GM21367 (cell line): Measurements from ENCODE around the gene TRABD2B.

Experiments used
- ATAC-seq: cut with Tn5 transposase; IDR thresholded peaks from one replicate; pipeline ENCODE4 v1.9.1; 2021; ENCODE audit not compliant: unreplicated experiment

TRABD2B gene

DNA sequence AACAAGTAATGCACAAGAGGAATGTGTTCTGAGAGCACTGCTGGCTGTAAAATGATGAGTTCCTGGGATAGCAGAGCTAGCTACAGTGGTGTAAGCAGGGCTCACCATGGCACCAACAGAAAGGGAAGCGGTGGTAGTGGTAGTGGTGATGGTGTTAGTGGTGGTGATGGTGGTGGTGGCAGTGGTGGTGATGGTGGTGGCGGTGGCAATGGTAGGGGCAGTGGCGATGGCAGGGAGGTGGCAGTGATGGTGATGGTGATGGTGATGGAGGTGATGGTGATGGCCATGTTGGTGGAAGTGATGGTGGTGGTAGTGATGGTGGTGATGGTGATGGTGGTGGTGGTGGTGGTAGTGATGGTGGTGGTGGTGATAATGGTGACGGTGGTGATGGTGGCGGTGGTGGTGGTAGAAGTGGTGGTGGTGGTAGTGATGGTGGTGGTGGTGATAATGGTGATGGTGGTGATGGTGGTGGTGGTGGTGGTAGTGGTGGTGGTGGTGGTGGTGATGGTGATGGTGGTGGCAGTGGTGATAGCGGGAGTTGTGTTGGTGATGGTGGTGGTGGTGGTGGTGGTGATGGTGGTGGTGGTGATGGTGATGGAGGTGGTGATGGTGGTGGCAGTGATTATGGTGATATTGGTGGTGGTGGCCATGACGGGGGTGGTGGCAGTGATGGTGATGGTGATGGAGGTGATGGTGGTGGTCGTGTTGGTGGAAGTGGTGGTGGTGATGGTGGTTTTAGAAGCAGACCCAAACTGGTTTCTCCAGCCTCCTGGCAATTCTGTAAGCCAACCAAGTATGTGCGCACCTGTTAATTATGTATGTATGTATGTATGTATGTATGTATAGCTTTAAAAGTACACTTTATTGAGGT lies 254.1 kb downstream of the TRABD2B start:
- ATAC-seq, result no peak

GRCh38 chr1:47738560-47739182 lies 258.5 kb downstream of the TRABD2B start:
- no peak for ATAC-seq

- no peak for ATAC-seq
Observed at GRCh38 chr1:47732489-47732888, 264.7 kb downstream of the TRABD2B start.

- ATAC-seq, result no peak
Observed at GRCh38 chr1:47731730-47732129, 265.5 kb downstream of the TRABD2B start.

DNA sequence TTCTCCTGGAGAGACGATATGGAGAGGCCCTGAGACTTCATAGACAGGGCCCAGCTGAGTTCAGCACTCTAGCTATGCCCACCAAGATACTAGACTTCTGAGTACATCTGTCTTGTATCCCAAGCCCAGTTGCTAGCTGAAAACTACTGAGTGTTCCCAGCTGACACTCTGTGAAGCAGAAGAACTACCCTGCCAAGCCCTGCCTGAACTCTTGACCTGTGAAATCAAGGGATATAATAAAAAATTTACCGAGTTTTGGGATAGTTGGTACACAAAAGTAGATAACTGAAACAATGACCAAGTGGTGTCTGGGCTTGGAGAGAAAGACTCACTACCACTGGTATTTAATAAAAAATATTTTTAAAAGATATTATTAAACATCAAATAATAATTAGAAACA lies 267.5 kb downstream of the TRABD2B start:
- no peak for ATAC-seq

DNA sequence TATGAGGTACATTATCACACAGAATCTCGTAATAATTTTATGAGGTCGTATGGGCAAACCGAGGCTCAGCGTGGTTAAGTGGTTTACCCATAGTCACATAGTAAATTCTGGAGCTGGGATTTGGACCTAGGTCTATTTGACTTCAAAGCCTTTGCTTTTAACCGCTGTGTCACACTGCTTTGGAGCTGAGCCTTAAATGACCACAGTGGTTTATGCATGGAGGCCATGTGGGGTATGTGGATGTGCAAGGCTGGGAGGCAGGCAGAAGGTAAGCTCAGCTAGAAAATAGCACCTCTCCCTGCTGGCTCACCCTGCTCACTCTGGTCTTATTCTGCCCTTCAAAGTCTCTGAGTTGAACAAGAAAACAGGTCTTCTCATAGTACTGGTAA lies 269.5 kb downstream of the TRABD2B start:
- no peak for ATAC-seq

DNA sequence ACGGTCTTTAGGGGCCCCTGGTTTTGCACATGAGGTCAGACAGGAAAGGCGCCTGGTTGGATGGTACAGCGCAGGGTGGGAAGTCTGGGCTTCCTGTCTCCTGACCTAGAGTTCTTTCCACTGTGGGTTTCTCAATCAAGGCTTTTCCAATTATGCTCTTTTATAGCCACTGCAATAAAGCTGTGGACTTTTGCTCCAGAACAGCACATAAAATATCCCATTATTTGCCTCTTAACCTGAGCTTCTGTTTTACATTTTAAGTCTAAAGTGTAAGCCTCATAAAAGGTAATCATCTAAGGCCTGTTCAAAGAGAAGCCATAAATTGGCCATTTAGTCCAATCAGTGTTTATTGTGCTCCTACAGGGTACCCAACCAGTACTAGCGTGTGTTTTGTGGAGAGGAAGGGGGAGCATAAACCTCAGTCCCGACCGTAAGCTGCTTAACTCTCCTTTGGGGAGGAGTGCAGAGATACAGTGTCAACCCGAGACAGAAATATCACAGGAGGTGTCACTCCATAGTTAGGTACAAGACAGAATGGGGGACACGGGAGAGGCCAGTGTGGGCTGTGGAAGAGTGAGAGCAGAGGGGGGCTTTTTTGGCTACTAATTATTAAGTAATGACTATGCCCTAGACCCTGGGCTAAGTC lies 270.0 kb downstream of the TRABD2B start:
- no peak for ATAC-seq

DNA sequence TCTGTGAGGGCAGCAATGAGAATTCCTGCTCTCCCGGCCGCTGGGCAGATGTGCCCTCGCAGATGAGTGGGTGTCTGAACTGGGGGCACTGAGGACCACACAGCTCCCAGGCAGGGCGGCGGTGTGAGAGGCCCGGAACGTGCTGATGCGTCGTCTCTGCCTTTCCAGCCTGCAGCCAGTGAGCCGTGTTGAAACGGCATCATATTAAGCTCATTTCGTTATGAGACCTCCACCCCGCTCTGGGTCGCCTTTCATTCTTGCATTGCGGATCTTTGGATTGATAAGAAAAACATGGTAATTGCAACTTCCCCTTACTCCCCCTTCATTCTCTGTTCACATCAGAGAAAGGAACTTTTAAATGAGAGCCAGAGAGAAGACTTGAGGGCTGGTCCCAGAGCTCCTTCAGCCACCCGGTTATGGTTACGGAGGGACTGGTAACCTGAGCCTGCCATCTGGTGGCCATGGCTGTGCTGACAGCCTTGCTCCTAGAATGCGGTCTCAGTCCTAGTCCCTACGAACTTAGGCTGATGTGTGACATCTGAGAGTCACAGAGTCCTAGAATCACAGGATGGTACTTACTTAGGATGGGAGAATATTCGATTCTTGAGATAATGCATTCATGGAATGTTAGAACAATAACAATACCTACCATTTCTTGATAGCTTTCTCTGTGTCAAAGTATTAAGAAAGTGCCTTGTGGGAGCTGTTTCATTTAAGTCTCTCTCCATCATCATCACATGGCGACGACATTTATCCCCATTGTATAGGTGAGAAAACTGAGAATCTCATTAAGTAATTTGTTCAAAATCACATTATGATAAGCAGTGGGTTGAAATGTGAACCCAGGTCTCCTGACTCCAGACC lies 271.0 kb downstream of the TRABD2B start:
- peak; percentile 83 for ATAC-seq

DNA sequence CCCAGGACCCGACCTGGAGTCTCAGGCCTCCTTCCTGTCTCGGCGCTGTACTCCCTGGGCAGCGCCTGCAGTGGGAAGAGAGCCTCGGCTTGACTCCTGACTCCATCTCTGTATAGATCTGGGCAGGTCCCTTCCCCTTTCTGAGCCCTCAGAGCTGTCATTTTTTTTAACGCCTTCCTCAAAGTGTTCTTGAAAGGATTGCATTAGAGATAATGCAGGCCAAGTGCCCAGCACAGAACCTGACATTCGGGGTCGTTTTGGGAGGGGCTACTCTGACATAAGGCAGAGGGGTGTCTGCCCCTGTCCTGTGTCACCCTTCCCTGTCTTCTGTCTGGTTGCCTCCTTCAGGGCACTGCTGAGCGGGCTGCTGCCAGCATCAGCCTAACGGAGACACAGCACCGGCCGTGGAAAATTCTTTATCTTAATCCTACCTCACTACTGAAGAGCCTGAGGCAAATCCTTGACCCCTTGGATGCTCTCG lies 271.6 kb downstream of the TRABD2B start:
- no peak for ATAC-seq

DNA sequence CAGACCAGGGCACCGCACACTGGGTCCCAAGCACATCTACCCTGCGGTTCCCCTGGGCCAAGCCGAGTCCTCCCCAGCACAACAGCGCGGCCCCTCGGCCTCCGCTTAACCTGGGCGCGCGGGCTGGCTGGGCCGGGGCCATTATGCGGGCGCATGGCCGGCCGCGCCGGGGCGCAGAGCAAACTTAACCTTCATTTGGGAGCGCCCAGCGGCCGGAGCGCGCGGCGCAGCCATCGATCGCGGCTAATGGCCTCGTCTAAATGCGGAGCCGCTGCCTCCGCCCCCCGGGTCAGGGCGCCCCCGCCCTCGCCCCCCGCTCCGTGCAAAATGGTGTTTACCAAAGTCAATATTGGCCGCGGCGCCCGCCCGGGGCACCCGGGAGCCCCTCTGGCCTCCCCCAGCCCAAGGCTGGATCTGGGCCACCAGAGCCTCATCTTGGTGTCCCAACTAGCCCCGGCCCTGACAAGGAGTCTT lies 272.1 kb downstream of the TRABD2B start:
- ATAC-seq, result no peak

DNA sequence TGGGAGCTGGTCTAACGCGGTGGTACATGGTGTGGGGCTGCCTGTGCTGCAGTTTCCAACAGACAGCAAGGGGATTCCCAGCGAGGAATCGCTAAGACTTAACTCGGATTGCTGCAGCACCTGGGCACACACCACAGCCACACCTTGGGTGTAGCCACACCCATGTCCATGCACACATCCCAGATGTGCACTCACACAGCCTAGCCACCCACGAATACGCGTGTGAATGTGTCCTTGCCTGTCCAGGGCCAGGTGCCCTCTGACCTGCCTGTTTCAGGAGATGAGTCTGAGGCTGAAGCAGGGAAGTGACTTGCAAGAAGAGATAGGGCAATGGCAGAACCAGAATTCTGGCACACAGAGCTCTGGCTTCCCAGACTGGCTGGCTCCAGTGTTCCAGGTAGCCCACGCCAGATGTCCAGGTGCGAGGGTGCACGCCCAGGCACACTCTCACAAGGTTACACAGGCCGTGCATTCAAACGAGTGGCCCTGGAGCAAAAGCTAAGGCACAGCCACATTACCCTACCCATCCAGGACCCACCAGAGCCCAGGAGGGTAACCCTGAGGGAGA lies 272.7 kb downstream of the TRABD2B start:
- ATAC-seq, result no peak

GRCh38 chr1:47722909-47723580 lies 274.1 kb downstream of the TRABD2B start:
- ATAC-seq, result no peak

- no peak for ATAC-seq
Observed at GRCh38 chr1:47722101-47722500, 275.1 kb downstream of the TRABD2B start.

- ATAC-seq, result no peak
Observed at GRCh38 chr1:47720111-47720510, 277.1 kb downstream of the TRABD2B start.

DNA sequence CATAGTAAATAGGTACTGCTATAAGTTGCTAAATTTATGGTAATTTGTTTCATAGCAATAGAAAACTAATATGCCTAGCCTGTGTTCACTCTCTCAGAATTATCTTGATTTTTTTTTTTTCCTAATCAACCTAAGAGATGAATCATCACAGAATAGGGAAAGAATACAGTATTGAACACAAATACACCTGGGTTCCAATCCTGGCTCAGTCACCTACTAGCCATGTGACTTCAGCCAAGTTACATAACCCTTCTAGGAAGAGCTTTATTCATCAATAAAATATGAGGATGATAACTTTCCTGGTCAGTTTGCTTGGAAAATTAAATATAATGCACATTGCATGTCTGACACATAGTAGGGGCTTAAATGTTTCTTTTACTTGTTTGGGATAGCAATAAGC lies 279.8 kb downstream of the TRABD2B start:
- ATAC-seq, result no peak

DNA sequence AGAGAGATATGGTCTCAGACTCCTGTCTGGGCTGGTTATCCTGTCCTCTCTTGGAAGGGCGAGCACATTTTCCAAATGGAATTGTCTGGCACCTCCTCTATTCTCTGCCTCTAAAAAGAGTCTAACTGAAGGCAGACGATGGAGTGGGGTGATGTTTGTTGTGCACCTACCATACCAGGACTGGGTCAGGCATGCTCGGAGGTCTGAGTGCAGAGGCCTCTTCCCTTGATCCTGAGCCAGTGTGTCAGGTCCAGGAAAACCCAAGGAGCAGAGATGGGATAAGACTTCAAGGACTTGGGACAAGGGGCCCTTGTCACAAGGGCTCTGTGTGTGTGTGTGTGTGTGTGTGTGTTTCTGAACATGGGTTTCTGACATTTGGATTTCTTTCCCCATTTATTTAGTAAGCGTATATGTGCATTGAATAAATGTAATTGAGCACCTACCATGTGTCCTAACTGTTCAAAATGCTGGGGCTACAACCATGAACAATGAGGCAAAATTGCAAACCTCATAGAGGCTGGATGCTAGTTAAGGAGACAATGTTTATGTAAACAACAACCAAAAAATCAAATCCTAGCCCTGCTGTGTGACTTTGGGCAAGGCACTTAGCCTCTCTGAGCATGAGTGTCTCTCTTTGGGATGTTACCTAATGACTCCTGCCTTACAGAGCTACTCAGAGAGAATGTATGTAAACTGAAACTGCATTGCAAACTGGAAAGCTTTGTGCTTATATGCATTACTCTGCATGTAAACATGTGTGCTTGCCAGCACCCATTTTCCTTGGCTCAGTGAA lies 283.0 kb downstream of the TRABD2B start:
- no peak for ATAC-seq

- ATAC-seq, result no peak
Observed at GRCh38 chr1:47713333-47713953, 283.7 kb downstream of the TRABD2B start.

- no peak for ATAC-seq
Observed at GRCh38 chr1:47712596-47713299, 284.4 kb downstream of the TRABD2B start.
